Activated T-cell treated with anti-CD3 and anti-CD28 coated beads for 1 hour (primary cell): Measurements from ENCODE around the gene KRT80.

Source experiments
- DNase-seq: peaks from one replicate; pipeline ENCODE4 v3.0.0-alpha.2; 2020; ENCODE audit warnings: low read depth

The KRT80 gene

DNA sequence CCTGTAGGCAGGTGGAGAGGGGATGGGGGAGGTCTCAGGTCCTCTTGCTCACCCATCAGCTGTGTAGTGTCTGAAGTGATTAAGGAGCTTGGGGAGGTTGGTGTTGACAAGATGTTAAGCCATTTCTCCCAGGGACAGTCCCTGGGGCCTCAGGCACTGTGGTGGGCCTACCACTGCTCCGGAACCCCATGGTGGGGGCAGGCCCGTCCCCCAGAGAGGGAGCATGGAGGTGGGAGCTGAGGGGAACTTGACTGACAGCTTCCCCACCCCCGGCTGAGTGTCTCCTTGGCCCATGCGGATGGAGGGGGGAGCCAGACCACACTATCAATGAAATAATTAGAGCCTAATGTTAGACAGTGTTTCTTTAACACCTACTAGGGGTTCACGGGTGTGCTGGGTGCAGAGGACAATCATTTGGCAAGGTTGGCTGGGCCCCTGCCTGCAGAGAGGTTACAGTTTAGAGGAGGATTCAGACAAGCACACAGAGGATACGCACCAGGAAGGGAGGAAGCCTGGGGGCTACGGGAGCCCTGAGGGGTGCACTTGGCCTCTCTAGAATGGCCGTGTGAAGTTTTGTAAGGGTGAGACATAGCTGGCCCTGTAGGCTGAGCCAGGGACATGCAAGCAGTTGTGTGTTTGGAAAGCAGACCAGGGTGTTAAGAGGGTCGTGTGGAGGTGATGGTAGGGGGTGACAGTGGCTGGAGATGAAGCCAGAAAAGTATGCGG, 19.3 kb upstream of the KRT80 start:
- DNase-seq, result no peak

DNA sequence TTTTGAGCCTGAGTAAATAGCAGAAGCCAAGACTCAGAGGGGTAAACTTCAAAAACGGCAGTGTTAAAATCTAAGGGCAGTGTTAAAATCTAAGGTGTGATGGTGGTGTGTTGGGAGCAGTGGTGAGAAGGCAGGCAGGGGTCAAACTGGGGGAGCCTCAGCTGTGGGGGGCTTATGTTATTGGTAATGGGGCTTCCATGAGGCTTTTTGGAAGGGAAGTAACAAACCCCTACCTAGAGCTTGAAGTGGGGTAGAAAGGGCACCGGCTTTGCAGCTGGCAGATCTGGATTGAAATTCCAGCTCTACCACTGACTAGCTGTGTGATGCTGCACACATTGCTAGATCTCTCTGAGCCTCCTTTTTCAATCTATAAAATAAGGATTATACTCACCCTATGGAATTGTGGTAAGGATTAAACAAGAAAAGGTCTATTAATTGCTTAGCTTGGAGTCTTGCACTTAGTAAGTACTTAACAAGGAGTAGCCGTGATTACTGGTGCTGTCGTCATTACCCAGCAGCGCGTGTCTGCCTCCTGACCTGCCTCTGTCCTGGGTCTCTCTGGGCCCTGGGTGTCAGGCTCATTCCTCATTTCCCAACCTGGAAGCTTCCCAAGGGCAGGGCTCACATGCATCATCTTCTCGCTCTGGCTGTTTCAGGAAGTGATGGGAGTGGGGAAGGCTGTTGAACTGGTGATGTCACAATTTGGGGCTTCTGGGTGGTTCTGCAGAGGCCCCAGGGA, 18.5 kb upstream of the KRT80 start:
- DNase-seq, result no peak

DNA sequence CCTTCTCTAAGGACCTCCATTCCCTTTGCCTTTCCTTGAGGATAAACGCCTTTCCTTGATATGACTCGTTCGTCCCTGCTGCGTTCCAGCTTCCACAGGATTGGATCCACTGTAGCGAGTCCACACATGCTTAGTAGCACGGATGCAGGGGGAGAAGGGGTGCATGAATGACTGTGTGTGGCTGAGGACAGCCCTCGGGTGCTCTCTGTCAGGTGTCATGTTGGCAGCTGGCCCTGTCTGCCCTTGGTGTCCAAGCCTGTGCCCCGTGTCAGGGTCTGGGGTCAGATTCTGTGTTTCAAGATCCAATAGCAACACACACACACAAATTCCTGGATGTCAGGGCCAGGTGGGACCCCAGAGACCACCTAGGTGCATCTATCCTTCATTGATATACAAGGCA, 17.5 kb upstream of the KRT80 start:
- no peak for DNase-seq

- DNase-seq, result no peak
Measured at GRCh38 chr12:52208424-52209165, 16.8 kb upstream of the KRT80 start.

- DNase-seq, result no peak
Measured at GRCh38 chr12:52207895-52208294, 16.1 kb upstream of the KRT80 start.

DNA sequence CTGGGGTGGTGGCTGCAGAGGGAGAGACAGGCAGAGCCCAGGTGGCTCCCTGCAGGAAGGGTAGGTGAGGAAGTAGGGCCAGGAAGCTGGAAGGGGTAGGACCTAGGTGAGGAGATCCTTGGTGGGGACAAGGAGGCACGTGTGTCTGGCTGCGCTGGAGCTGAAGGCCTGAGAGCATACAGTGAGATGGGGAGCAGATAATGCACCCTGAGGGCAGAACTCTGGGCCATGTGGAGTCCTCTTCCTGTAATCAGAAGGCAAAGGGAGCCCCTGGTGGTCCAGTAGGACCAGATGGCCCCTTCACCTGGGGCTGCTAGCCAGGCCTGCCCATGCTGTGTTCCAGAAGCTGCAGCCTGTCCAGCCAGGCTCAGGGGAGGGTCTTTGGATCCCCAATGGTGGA, 15.3 kb upstream of the KRT80 start:
- DNase-seq, result no peak

GRCh38 chr12:52206304-52207040, 14.7 kb upstream of the KRT80 start:
- DNase-seq, result no peak

GRCh38 chr12:52205612-52206303, 13.9 kb upstream of the KRT80 start:
- DNase-seq, result no peak

GRCh38 chr12:52204931-52205505, 13.2 kb upstream of the KRT80 start:
- no peak for DNase-seq

GRCh38 chr12:52204095-52204930, 12.5 kb upstream of the KRT80 start:
- DNase-seq, result no peak

- DNase-seq, result no peak
Measured at GRCh38 chr12:52203079-52203921, 11.5 kb upstream of the KRT80 start.

- DNase-seq, result no peak
Measured at GRCh38 chr12:52202361-52203078, 10.7 kb upstream of the KRT80 start.

GRCh38 chr12:52201451-52201839, 9.6 kb upstream of the KRT80 start:
- no peak for DNase-seq

DNA sequence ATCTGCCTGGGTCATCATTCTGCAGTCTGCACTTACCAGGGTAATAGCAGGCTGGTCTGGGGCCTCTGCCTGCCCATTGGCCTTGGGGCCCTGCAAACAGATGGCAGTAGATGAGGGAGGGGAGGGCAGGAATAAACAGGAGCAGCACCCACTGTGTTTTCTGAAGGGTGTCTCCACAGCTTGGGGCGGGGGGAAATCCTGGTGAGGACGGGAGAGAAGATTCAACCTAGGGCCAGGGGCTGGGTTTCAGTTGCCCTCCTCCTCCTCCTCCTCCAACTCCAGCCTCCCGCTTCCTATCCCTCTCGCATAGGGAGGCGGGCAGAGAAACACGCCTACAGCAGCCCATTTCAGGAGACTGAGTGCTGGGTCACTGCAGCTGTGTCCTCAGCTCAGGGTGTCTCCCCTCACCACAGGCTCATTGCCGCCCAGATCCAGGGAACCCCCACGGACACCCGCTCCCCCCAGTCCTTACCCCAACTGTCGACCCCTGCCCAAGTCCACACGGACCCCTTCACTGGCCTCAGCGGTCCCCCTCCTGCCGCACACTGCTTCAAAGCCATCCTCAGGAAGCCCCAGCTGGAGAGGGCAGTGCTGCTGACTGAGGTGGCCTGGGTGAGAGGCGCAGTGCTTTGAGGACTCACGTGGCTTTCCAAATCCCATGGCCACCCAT, 9.1 kb upstream of the KRT80 start:
- no peak for DNase-seq

DNA sequence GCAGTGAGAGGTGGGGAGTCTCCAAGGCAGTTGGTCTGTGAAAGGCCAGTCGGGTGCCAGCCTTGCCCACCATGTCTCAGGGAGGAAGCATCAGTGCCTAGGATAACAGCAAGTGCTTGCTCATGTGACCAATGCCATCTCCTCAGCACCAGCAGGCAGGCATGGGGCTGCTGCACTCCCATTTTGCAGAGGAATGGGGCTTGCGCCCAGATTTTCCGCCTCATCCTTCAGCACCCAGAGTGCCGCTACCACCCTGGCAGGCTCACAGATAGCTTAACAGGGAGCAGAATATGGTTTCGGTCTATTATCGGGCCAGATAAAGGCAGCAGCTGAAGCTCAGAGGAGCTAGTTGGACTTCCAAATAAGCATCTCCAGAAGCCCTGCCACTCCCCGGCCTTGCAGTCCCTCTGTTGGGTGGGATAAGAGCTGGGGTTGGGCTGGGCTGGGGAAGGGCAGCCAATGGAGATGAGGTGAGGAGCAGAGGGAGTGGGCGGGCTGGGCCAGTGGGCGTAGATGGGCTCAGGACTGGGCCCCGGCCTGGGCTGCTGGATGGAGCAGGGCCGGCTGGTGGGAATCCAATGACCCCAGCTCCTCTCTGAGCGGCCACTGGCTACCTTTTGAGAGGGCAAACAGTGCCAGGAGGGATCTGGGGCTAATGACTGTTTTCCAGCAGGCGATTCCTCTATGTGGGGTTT, 8.4 kb upstream of the KRT80 start:
- no peak for DNase-seq

DNA sequence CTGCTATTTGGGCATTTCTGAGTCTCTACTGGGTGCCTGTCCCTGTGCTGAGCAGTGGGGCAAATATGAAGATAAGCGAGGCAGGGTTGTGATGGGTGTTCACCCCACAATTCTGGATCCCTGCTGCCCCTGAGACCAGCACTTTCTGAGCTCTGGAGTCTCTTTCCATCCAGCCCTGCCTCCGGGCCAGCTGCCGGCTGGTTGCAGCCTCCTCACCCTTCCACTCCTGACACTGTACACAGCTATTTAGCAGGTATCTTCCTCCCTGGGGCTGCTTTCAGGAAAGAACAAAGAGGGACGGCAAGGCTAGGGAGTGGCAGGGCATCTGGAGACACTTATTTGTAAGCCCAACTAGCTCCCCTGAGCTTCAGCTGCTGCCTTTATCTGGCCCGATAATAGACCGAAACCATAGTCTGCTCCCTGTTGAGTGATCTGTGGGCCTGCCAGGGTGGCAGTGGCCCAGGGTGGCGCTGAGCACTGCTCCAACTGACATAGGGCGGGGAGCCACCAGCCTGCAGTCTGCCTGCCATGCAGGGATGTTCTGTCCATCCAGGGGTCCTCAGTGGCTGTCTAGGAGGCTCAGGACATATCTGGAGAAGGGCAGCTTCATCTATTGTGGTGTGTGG, 7.6 kb upstream of the KRT80 start:
- no peak for DNase-seq
